Spleen (tissue), 7 donors: ENCODE measurements around the gene DNAJC17.

ENCODE experiments used
- POLR2A ChIP-seq, 3 donors: fragments of 450-650 bp; IDR thresholded peaks; one replicate each; pipeline ENCODE4 v1.5.1; 2017; ENCODE audit warnings: antibody characterized with exemption in 3 of 3, mild to moderate bottlenecking in 1 of 3
- TF ChIP-seq, protein P1 (sequence below), 11 experiments: fragments of 200-600 bp in 7 of 11; fragments of 450-650 bp in 4 of 11; sonication (generic) in 4 of 11; IDR thresholded peaks in 8 of 11; conservative IDR thresholded peaks in 3 of 11; 1 replicate in 7 of 11; 2 replicates in 4 of 11; pipeline versions ENCODE4 v1.4.0 to v1.8.0; 2016 to 2021; ENCODE audit warnings: antibody characterized with exemption in 11 of 11, inconsistent platforms in 4 of 11, mild to moderate bottlenecking in 1 of 11
- donor health status: DM: no; HTN: no; CAD: no; lungs with moderate emphysema.
- donor health status: DM: no; HTN: no; CAD: no.
- donor health status: DM: no; HTN: no; CAD: no.

DNA sequence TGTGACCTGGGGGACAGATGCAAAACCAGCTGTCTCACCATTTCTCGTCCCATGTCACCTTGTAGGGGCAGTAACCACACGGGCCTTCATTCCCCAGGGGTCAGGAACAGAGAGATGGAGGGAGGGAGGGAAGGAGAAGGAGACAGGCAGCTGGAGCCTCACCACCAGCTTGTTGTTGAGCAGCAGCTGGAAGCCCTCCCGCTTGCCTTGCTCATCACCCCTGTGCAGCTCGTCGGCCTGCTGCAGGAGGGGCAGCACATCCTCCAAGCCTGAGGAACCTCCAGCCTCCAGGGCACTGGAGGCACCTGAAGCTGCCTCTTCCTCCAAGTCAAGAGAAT, 62.5 kb downstream of the DNAJC17 start:
- TF ChIP-seq POLR2A (IDR thresholded peaks at IDR 0.05), result no peak
- TF ChIP-seq, protein P1, sequence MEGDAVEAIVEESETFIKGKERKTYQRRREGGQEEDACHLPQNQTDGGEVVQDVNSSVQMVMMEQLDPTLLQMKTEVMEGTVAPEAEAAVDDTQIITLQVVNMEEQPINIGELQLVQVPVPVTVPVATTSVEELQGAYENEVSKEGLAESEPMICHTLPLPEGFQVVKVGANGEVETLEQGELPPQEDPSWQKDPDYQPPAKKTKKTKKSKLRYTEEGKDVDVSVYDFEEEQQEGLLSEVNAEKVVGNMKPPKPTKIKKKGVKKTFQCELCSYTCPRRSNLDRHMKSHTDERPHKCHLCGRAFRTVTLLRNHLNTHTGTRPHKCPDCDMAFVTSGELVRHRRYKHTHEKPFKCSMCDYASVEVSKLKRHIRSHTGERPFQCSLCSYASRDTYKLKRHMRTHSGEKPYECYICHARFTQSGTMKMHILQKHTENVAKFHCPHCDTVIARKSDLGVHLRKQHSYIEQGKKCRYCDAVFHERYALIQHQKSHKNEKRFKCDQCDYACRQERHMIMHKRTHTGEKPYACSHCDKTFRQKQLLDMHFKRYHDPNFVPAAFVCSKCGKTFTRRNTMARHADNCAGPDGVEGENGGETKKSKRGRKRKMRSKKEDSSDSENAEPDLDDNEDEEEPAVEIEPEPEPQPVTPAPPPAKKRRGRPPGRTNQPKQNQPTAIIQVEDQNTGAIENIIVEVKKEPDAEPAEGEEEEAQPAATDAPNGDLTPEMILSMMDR (IDR thresholded peaks at IDR 0.05 in 8 of 11, conservative IDR thresholded peaks at IDR 0.05 in 3 of 11), result no peak
